ENCODE results near the gene MED10. TPM values are rescaled to one million over a fixed set of nuclear protein-coding genes. Genes with fewer than 3 reads are reported as not detected.

The MED10 gene
- total RNA-seq, 1 experiment from 2014 or later = 94.0 TPM

DNA sequence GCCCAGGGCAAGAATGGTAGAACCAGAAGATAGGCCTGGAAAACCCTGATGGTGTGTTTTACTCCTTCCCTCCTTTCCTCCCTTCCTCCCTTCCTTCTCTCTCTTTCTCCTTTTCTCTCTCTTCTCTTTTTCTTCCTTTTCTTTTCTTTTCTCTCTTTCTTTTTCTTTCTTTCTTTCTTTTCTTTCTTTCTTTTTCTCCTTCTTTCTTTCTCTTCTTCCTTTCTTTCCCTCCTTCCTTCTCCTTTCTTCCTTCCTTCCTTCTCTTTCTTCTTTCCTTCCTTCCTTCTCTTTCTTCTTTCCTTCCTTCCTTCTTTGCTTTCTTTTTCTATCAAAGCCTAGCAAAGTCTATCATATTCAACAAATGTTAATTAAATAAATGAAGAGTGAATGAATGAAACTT lies 46.4 kb upstream of the MED10 start:
- CTCF ChIA-PET = no interaction called here
- no TSS peak for BruUV-seq (replicated peaks)
- H3F3A ChIP-seq (ENCODE audit: low read length, unreplicated experiment) = no peaks in the 10 kb centered on the region

DNA sequence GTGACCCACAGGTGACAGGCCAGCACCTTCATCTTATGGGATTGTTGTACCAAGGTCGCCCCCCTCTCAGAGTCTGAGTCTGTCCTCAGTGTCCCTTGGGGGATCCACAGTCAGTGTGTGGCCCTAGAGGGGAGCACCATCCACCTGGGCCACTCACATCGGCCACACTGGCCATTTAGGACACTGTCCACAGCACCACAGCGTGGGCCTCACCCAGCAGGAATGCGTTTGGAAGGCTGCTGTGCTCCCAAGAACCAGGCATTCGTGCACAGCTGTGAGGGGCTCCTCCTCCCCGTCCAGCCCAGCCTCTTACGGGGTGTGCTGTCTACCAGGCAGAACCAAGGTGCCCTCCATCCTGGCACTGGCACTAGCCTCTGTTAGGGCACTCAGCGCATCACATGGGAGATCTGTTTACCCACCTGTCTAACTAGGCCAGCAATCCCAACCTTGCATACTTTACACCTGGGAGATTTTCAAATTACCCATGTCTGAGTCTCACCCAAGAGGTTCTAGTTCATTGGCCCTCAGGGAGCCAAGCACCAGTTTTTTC lies 45.8 kb upstream of the MED10 start:
- H3K4me3 ChIP-seq (ENCODE audit: low read length) = no peak overlapping the region
- intact Hi-C loops (cut with micrococcal nuclease) = no loop called here
- no peaks in the 10 kb centered on the region for H3K27me3 ChIP-seq (ENCODE audit: low read length)
- no peaks in the 10 kb centered on the region for H3K9me3 ChIP-seq (ENCODE audit: low read length)
- H4K20me1 ChIP-seq (ENCODE audit: low read length) = no peaks in the 10 kb centered on the region
- no peaks in the 10 kb centered on the region for H3F3A ChIP-seq (ENCODE audit: low read length, unreplicated experiment)
- H3K4me2 ChIP-seq (ENCODE audit: low read length) = peak overlapping the region; percentile 41
- CTCF ChIA-PET = no interaction called here
- ATAC-seq = no peak
- H3K36me3 ChIP-seq (ENCODE audit: low read depth, low read length) = no peaks in the 10 kb centered on the region
- no peaks in the 10 kb centered on the region for H3K9me2 ChIP-seq (replicated peaks; ENCODE audit: low read length)
- POLR2A ChIA-PET (ENCODE audit: unreplicated experiment) = no interaction called here
- 0 out of 2 replicates have a peak overlapping the region, but pooled peaks have one; percentile 64 for H2AFZ ChIP-seq (ENCODE audit: low read length)
- no peak for DNase-seq
- no peaks in the 10 kb centered on the region for H3K79me2 ChIP-seq (ENCODE audit: low read length)
- no peak for TF ChIP-seq EZH2 (IDR thresholded peaks at IDR 0.05; ENCODE audit: low read length, unreplicated experiment)
- no peak for TF ChIP-seq CTCF (conservative IDR thresholded peaks at IDR 0.05; ENCODE audit: low read depth, low read length)
- no peak for TF ChIP-seq EZH2phosphoT487 (IDR thresholded peaks at IDR 0.05; ENCODE audit: borderline replicate concordance, low read length)
- H3K4me1 ChIP-seq (ENCODE audit: insufficient read depth, low read length) = peaks cover 55% of the 10 kb centered on the region
- no peak overlapping the region for H3K9ac ChIP-seq (ENCODE audit: low read length)
- BruUV-seq (replicated peaks) = no TSS peak
- H3K27ac ChIP-seq (ENCODE audit: low read length) = peak overlapping the region; percentile 77

More for the DNA sequence above, 46.4 kb upstream of the MED10 start:
- TF ChIP-seq EZH2 (IDR thresholded peaks at IDR 0.05; ENCODE audit: low read length, unreplicated experiment) = no peak
- no peak for TF ChIP-seq EZH2phosphoT487 (IDR thresholded peaks at IDR 0.05; ENCODE audit: borderline replicate concordance, low read length)
- TF ChIP-seq CTCF (conservative IDR thresholded peaks at IDR 0.05; ENCODE audit: low read depth, low read length) = no peak
- no peak overlapping the region for H3K4me3 ChIP-seq (ENCODE audit: low read length)
- no peak overlapping the region for H2AFZ ChIP-seq (ENCODE audit: low read length)
- no peak overlapping the region for H3K9ac ChIP-seq (ENCODE audit: low read length)
- no peaks in the 10 kb centered on the region for H4K20me1 ChIP-seq (ENCODE audit: low read length)
- H3K27me3 ChIP-seq (ENCODE audit: low read length) = no peaks in the 10 kb centered on the region
- H3K9me3 ChIP-seq (ENCODE audit: low read length) = no peaks in the 10 kb centered on the region
- H3K4me1 ChIP-seq (ENCODE audit: insufficient read depth, low read length) = peaks cover 49% of the 10 kb centered on the region
- H3K27ac ChIP-seq (ENCODE audit: low read length) = no peak overlapping the region
- intact Hi-C loops (cut with micrococcal nuclease) = no loop called here
- ATAC-seq (no peak), DNase-seq (no peak)
- H3K79me2 ChIP-seq (ENCODE audit: low read length) = no peaks in the 10 kb centered on the region
- H3K36me3 ChIP-seq (ENCODE audit: low read depth, low read length) = no peaks in the 10 kb centered on the region
- POLR2A ChIA-PET (ENCODE audit: unreplicated experiment) = no interaction called here
- H3K9me2 ChIP-seq (replicated peaks; ENCODE audit: low read length) = no peaks in the 10 kb centered on the region
- H3K4me2 ChIP-seq (ENCODE audit: low read length) = no peak overlapping the region

GRCh38 chr5:6423327-6424109 lies 45.2 kb upstream of the MED10 start:
- H3K27me3 ChIP-seq (ENCODE audit: low read length) = no peaks in the 10 kb centered on the region
- peak overlapping the region; percentile 77 for H3K27ac ChIP-seq (ENCODE audit: low read length)
- no peaks in the 10 kb centered on the region for H4K20me1 ChIP-seq (ENCODE audit: low read length)
- peak overlapping the region; percentile 41 for H3K4me2 ChIP-seq (ENCODE audit: low read length)
- POLR2A ChIA-PET (ENCODE audit: unreplicated experiment) = no interaction called here
- DNase-seq = peak; percentile 85
- H3K4me1 ChIP-seq (ENCODE audit: insufficient read depth, low read length) = peaks cover 61% of the 10 kb centered on the region
- H3K9me2 ChIP-seq (replicated peaks; ENCODE audit: low read length) = no peaks in the 10 kb centered on the region
- H3K79me2 ChIP-seq (ENCODE audit: low read length) = no peaks in the 10 kb centered on the region
- CTCF ChIA-PET = no interaction called here
- H3K36me3 ChIP-seq (ENCODE audit: low read depth, low read length) = no peaks in the 10 kb centered on the region
- H2AFZ ChIP-seq (ENCODE audit: low read length) = peak overlapping the region; percentile 64
- TF ChIP-seq CTCF (conservative IDR thresholded peaks at IDR 0.05; ENCODE audit: low read depth, low read length) (0 out of 2 replicates have a peak, but pooled peaks have one; percentile 25), EZH2 (IDR thresholded peaks at IDR 0.05; ENCODE audit: low read length, unreplicated experiment) (no peak)
- no peaks in the 10 kb centered on the region for H3K9me3 ChIP-seq (ENCODE audit: low read length)
- peak overlapping the region; percentile 14; the same call in 1 of the 2 replicates for H3K9ac ChIP-seq (ENCODE audit: low read length)
- intact Hi-C loops (cut with micrococcal nuclease) = no loop called here
- peak; percentile 44 for ATAC-seq
- TSS peak; percentile 54 for BruUV-seq (replicated peaks)
- H3F3A ChIP-seq (ENCODE audit: low read length, unreplicated experiment) = no peaks in the 10 kb centered on the region
- no peak overlapping the region for H3K4me3 ChIP-seq (ENCODE audit: low read length)
